Cardiac fibroblast (primary cell): ENCODE measurements around the gene BARHL2.

Experiments used
- DNase-seq, 2 donors: peaks; one replicate each; pipeline versions ENCODE4 v3.0.0 to v3.0.0-alpha.2; 2010; ENCODE audit warnings: low read depth in 2 of 2
- H3K4me3 ChIP-seq, 2 donors: replicated peaks in 1 of 2; 1 replicate in 1 of 2; 2 replicates in 1 of 2; pipeline ENCODE4 v1.5.1; 2011; ENCODE audit warnings: low read depth in 2 of 2, low read length in 2 of 2, mild to moderate bottlenecking in 2 of 2, moderate library complexity in 1 of 2
- CTCF ChIP-seq: IDR thresholded peaks from one replicate; pipeline ENCODE4 v1.5.1; 2011; ENCODE audit warnings: low read depth, mild to moderate bottlenecking, low read length, inconsistent platforms

The BARHL2 gene

GRCh38 chr1:90709535-90709934, 7.6 kb downstream of the BARHL2 start:
- no peak for TF ChIP-seq CTCF
- no peak for DNase-seq
- no peak overlapping the region for H3K4me3 ChIP-seq

GRCh38 chr1:90708826-90709225, 8.3 kb downstream of the BARHL2 start:
- no peak for TF ChIP-seq CTCF
- no peak for DNase-seq

GRCh38 chr1:90708236-90708786, 8.8 kb downstream of the BARHL2 start:
- no peak for TF ChIP-seq CTCF
- no peak overlapping the region for H3K4me3 ChIP-seq
- DNase-seq: no peak

More at GRCh38 chr1:90708826-90709225, 8.3 kb downstream of the BARHL2 start:
- H3K4me3 ChIP-seq: no peak overlapping the region

GRCh38 chr1:90707363-90707710, 9.8 kb downstream of the BARHL2 start:
- no peak overlapping the region for H3K4me3 ChIP-seq
- peak; percentile 40 to 41 for DNase-seq
- TF ChIP-seq CTCF: no peak

GRCh38 chr1:90706437-90707362, 10.4 kb downstream of the BARHL2 start:
- no peak for DNase-seq
- H3K4me3 ChIP-seq: no peak overlapping the region

GRCh38 chr1:90705956-90706355, 11.1 kb downstream of the BARHL2 start:
- no peak for DNase-seq
- no peak for TF ChIP-seq CTCF
- no peak overlapping the region for H3K4me3 ChIP-seq

More at GRCh38 chr1:90706437-90707362, 10.4 kb downstream of the BARHL2 start:
- no peak for TF ChIP-seq CTCF
